IPS-NIHi7 (cell line): ENCODE results near the gene GOLGA6A.
A peak's percentile ranks its signal among the peaks of the same experiment; 100 is the strongest.

Source experiments
- DNase-seq: peaks from one replicate; pipeline ENCODE4 v3.0.0; 2012; ENCODE audit warnings: mixed read lengths; ENCODE audit errors: extremely low spot score

Gene GOLGA6A

GRCh38 chr15:74036271-74037170, 45.8 kb downstream of the GOLGA6A start:
- DNase-seq: peak; percentile 93

- DNase-seq: no peak
These were observed 47.0 kb downstream of the GOLGA6A start for GRCh38 chr15:74035121-74036017.

- DNase-seq: no peak
These were observed 48.1 kb downstream of the GOLGA6A start for GRCh38 chr15:74034206-74034755.

- no peak for DNase-seq
These were observed 49.5 kb downstream of the GOLGA6A start for GRCh38 chr15:74032606-74033561.

- no peak for DNase-seq
These were observed 50.3 kb downstream of the GOLGA6A start for GRCh38 chr15:74032046-74032445.

- DNase-seq: no peak
These were observed 53.7 kb downstream of the GOLGA6A start for GRCh38 chr15:74028646-74029045.

GRCh38 chr15:74027688-74028087, 54.7 kb downstream of the GOLGA6A start:
- DNase-seq: no peak

GRCh38 chr15:74025436-74025835, 56.9 kb downstream of the GOLGA6A start:
- DNase-seq: no peak

GRCh38 chr15:74024687-74025086, 57.7 kb downstream of the GOLGA6A start:
- no peak for DNase-seq

- DNase-seq: no peak
These were observed 59.5 kb downstream of the GOLGA6A start for GRCh38 chr15:74022706-74023470.
